ENCODE results near the gene SLC44A3. TPM values are rescaled to one million over a fixed set of nuclear protein-coding genes. Genes with fewer than 3 reads are reported as not detected.
"Not testable (repeated sequence)": the region's sequence is repeated elsewhere in the genome, so short reads cannot be mapped to it uniquely, and the experiment has no call there.

Gene SLC44A3
- total RNA-seq, 1 experiment from 2014 or later: 3.8 TPM

GRCh38 chr1:94832446-94832845 is 12.3 kb downstream of the SLC44A3 start:
- no peak for DNase-seq (ENCODE audit: low read depth in 1 of 2, low spot score in 2 of 2)
- H3K4me3 ChIP-seq: no peak overlapping the region
- H3K27ac ChIP-seq: no peak overlapping the region
- no peaks in the 10 kb centered on the region for H3K36me3 ChIP-seq
- H3K9me3 ChIP-seq (replicated peaks): no peaks in the 10 kb centered on the region
- no peaks in the 10 kb centered on the region for H3K27me3 ChIP-seq (replicated peaks)
- H3K4me1 ChIP-seq (replicated peaks): no peaks in the 10 kb centered on the region

- DNase-seq (ENCODE audit: low read depth in 1 of 2, low spot score in 2 of 2): no peak
- Histone ChIP-seq H3K27ac (no peak overlapping the region), H3K27me3 (replicated peaks) (no peaks in the 10 kb centered on the region), H3K4me3 (no peak overlapping the region), H3K36me3 (no peaks in the 10 kb centered on the region), H3K9me3 (replicated peaks) (no peaks in the 10 kb centered on the region), H3K4me1 (replicated peaks) (no peaks in the 10 kb centered on the region)
These were observed 12.9 kb downstream of the SLC44A3 start for GRCh38 chr1:94832931-94833585.

GRCh38 chr1:94836891-94837290 is 16.7 kb downstream of the SLC44A3 start:
- no peak overlapping the region for H3K27ac ChIP-seq
- H3K27me3 ChIP-seq (replicated peaks): no peaks in the 10 kb centered on the region
- no peaks in the 10 kb centered on the region for H3K4me1 ChIP-seq (replicated peaks)
- no peaks in the 10 kb centered on the region for H3K9me3 ChIP-seq (replicated peaks)
- H3K36me3 ChIP-seq: no peaks in the 10 kb centered on the region
- H3K4me3 ChIP-seq: no peak overlapping the region
- no peak for DNase-seq (ENCODE audit: low read depth in 1 of 2, low spot score in 2 of 2)

- not testable (repeated sequence) for H3K27me3 ChIP-seq (replicated peaks); H3K27ac ChIP-seq; H3K9me3 ChIP-seq (replicated peaks); H3K4me1 ChIP-seq (replicated peaks); H3K4me3 ChIP-seq; DNase-seq (ENCODE audit: low read depth in 1 of 2, low spot score in 2 of 2); H3K36me3 ChIP-seq
These were observed 20.2 kb downstream of the SLC44A3 start for GRCh38 chr1:94840381-94840780.

- Histone ChIP-seq H3K4me1 (replicated peaks) (no peaks in the 10 kb centered on the region), H3K36me3 (no peaks in the 10 kb centered on the region), H3K9me3 (replicated peaks) (no peaks in the 10 kb centered on the region), H3K27ac (no peak overlapping the region), H3K27me3 (replicated peaks) (no peaks in the 10 kb centered on the region), H3K4me3 (no peak overlapping the region)
- no peak for DNase-seq (ENCODE audit: low read depth in 1 of 2, low spot score in 2 of 2)
These were observed 20.7 kb downstream of the SLC44A3 start for GRCh38 chr1:94840808-94841207.

- Histone ChIP-seq H3K4me3 (no peak overlapping the region), H3K27ac (no peak overlapping the region), H3K27me3 (replicated peaks) (no peaks in the 10 kb centered on the region), H3K4me1 (replicated peaks) (no peaks in the 10 kb centered on the region), H3K36me3 (no peaks in the 10 kb centered on the region), H3K9me3 (replicated peaks) (no peaks in the 10 kb centered on the region)
- DNase-seq (ENCODE audit: low read depth in 1 of 2, low spot score in 2 of 2): no peak
These were observed 23.3 kb downstream of the SLC44A3 start for GRCh38 chr1:94843430-94843829.

GRCh38 chr1:94843846-94844245 is 23.7 kb downstream of the SLC44A3 start:
- Histone ChIP-seq H3K27ac (no peak overlapping the region), H3K27me3 (replicated peaks) (no peaks in the 10 kb centered on the region), H3K36me3 (no peaks in the 10 kb centered on the region), H3K9me3 (replicated peaks) (no peaks in the 10 kb centered on the region), H3K4me3 (no peak overlapping the region), H3K4me1 (replicated peaks) (no peaks in the 10 kb centered on the region)
- DNase-seq (ENCODE audit: low read depth in 1 of 2, low spot score in 2 of 2): no peak

- Histone ChIP-seq H3K27me3 (replicated peaks) (no peaks in the 10 kb centered on the region), H3K36me3 (no peaks in the 10 kb centered on the region), H3K4me3 (no peak overlapping the region), H3K4me1 (replicated peaks) (no peaks in the 10 kb centered on the region), H3K9me3 (replicated peaks) (no peaks in the 10 kb centered on the region), H3K27ac (no peak overlapping the region)
- no peak for DNase-seq (ENCODE audit: low read depth in 1 of 2, low spot score in 2 of 2)
These were observed 26.2 kb downstream of the SLC44A3 start for GRCh38 chr1:94846308-94846707.

- Histone ChIP-seq H3K27me3 (replicated peaks) (no peaks in the 10 kb centered on the region), H3K36me3 (no peaks in the 10 kb centered on the region), H3K9me3 (replicated peaks) (no peaks in the 10 kb centered on the region), H3K4me3 (no peak overlapping the region), H3K4me1 (replicated peaks) (peaks cover 10% of the 10 kb centered on the region), H3K27ac (no peak overlapping the region)
- no peak for DNase-seq (ENCODE audit: low read depth in 1 of 2, low spot score in 2 of 2)
These were observed 31.4 kb downstream of the SLC44A3 start for GRCh38 chr1:94851571-94851970.

- Histone ChIP-seq H3K4me1 (replicated peaks) (peaks cover 10% of the 10 kb centered on the region), H3K27me3 (replicated peaks) (no peaks in the 10 kb centered on the region), H3K27ac (no peak overlapping the region), H3K9me3 (replicated peaks) (no peaks in the 10 kb centered on the region), H3K4me3 (no peak overlapping the region), H3K36me3 (no peaks in the 10 kb centered on the region)
- DNase-seq (ENCODE audit: low read depth in 1 of 2, low spot score in 2 of 2): no peak
These were observed 32.6 kb downstream of the SLC44A3 start for GRCh38 chr1:94852788-94853187.

- Histone ChIP-seq H3K9me3 (replicated peaks) (no peaks in the 10 kb centered on the region), H3K27ac (peak overlapping the region; percentile 12; the same call in 1 of the 2 replicates), H3K4me3 (peak overlapping the region; percentile 32), H3K4me1 (replicated peaks) (peaks cover 10% of the 10 kb centered on the region), H3K36me3 (no peaks in the 10 kb centered on the region), H3K27me3 (replicated peaks) (no peaks in the 10 kb centered on the region)
- DNase-seq (ENCODE audit: low read depth in 1 of 2, low spot score in 2 of 2): peak; percentile 88 to 90
These were observed 34.5 kb downstream of the SLC44A3 start for GRCh38 chr1:94854458-94855306.

- H3K27ac ChIP-seq: no peak overlapping the region
- H3K27me3 ChIP-seq (replicated peaks): no peaks in the 10 kb centered on the region
- H3K4me3 ChIP-seq: no peak overlapping the region
These were observed 35.1 kb downstream of the SLC44A3 start for GRCh38 chr1:94855307-94855700.

GRCh38 chr1:94856004-94856403 is 35.8 kb downstream of the SLC44A3 start:
- no peak overlapping the region for H3K4me3 ChIP-seq
- H3K27me3 ChIP-seq (replicated peaks): no peaks in the 10 kb centered on the region
- no peaks in the 10 kb centered on the region for H3K9me3 ChIP-seq (replicated peaks)
- DNase-seq (ENCODE audit: low read depth in 1 of 2, low spot score in 2 of 2): no peak
- peaks cover 10% of the 10 kb centered on the region for H3K4me1 ChIP-seq (replicated peaks)
- H3K27ac ChIP-seq: no peak overlapping the region
- no peaks in the 10 kb centered on the region for H3K36me3 ChIP-seq

More at GRCh38 chr1:94855307-94855700, 35.1 kb downstream of the SLC44A3 start:
- no peak for DNase-seq (ENCODE audit: low read depth in 1 of 2, low spot score in 2 of 2)
- peaks cover 10% of the 10 kb centered on the region for H3K4me1 ChIP-seq (replicated peaks)
- no peaks in the 10 kb centered on the region for H3K36me3 ChIP-seq
- H3K9me3 ChIP-seq (replicated peaks): no peaks in the 10 kb centered on the region

GRCh38 chr1:94856868-94857267 is 36.7 kb downstream of the SLC44A3 start:
- H3K27ac ChIP-seq: no peak overlapping the region
- no peaks in the 10 kb centered on the region for H3K36me3 ChIP-seq
- peaks cover 10% of the 10 kb centered on the region for H3K4me1 ChIP-seq (replicated peaks)
- H3K4me3 ChIP-seq: no peak overlapping the region
- H3K9me3 ChIP-seq (replicated peaks): no peaks in the 10 kb centered on the region
- DNase-seq (ENCODE audit: low read depth in 1 of 2, low spot score in 2 of 2): no peak
- no peaks in the 10 kb centered on the region for H3K27me3 ChIP-seq (replicated peaks)
